Peyer's patch (tissue), 4 donors: ENCODE data around the gene RTF2. TPM values are rescaled to one million over a fixed set of nuclear protein-coding genes. Genes with fewer than 3 reads are reported as not detected.

Experiments
- DNase-seq, 3 donors: peaks; one replicate each; pipeline ENCODE4 v3.0.0-alpha.2; 2017 to 2019
- H3K27ac ChIP-seq, 4 donors: fragments of 200-600 bp; sonication (generic); one replicate each; pipeline ENCODE4 v1.5.1; 2016 to 2019
- H3K27me3 ChIP-seq, 2 donors: fragments of 200-600 bp; sonication (generic); one replicate each; pipeline ENCODE4 v1.5.1; 2019
- H3K36me3 ChIP-seq, 3 donors: fragments of 200-600 bp; sonication (generic); one replicate each; pipeline ENCODE4 v1.5.1; 2016 to 2019
- H3K4me1 ChIP-seq, 4 donors: fragments of 200-600 bp; sonication (generic); one replicate each; pipeline ENCODE4 v1.5.1; 2016 to 2019
- H3K4me3 ChIP-seq, 4 donors: fragments of 200-600 bp; sonication (generic); 1 replicate in 3 of 4; 2 replicates in 1 of 4; pipeline ENCODE4 v1.5.1; 2016 to 2019; ENCODE audit warnings: mild to moderate bottlenecking in 1 of 4
- H3K9me3 ChIP-seq, 4 donors: fragments of 200-600 bp; sonication (generic); one replicate each; pipeline ENCODE4 v1.5.1; 2016 to 2019; ENCODE audit warnings: mild to moderate bottlenecking in 1 of 4
- POLR2A ChIP-seq, 2 donors: fragments of 450-650 bp; IDR thresholded peaks; one replicate each; pipeline ENCODE4 v1.5.1; 2017; ENCODE audit warnings: antibody characterized with exemption in 2 of 2, mild to moderate bottlenecking in 2 of 2, moderate library complexity in 2 of 2
- total RNA-seq, 4 donors: library from RNA; depleted of rRNA; stranded (reverse); fragments of >200 nt; gene quantifications; one replicate each; pipeline ENCODE4 v1.1.0, GENCODE V29; 2016
- TF ChIP-seq, protein P1 (sequence below), 6 experiments: fragments of 450-650 bp in 4 of 6; fragments of 200-600 bp in 2 of 6; sonication (generic) in 1 of 6; IDR thresholded peaks; one replicate each; pipeline ENCODE4 v1.5.1; 2017 to 2019; ENCODE audit warnings: antibody characterized with exemption in 6 of 6, mild to moderate bottlenecking in 3 of 6, moderate library complexity in 1 of 6

Gene RTF2
- total RNA-seq, 4 donors from 2014 or later, result 36.3 to 53.8 (median 48.4) TPM

DNA sequence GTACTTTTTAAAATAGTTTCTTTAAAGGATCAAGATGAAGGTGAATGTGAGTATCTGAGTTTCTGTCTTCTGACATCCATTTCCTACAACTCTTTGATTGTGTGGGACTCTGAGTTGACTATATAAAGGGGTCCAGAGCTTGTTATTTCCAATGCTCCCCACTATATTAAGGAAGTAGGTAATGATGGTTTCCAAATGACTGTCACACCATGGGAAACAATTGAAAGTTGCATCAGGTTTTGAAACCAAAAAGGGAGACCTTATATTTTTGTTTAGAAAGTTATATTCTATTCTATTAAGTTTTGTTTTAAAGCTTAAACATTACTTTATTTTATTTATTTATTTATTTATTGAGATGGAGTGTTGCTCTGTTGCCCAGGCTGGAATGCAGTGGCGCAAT lies 45.2 kb upstream of the RTF2 start:
- TF ChIP-seq, protein P1, sequence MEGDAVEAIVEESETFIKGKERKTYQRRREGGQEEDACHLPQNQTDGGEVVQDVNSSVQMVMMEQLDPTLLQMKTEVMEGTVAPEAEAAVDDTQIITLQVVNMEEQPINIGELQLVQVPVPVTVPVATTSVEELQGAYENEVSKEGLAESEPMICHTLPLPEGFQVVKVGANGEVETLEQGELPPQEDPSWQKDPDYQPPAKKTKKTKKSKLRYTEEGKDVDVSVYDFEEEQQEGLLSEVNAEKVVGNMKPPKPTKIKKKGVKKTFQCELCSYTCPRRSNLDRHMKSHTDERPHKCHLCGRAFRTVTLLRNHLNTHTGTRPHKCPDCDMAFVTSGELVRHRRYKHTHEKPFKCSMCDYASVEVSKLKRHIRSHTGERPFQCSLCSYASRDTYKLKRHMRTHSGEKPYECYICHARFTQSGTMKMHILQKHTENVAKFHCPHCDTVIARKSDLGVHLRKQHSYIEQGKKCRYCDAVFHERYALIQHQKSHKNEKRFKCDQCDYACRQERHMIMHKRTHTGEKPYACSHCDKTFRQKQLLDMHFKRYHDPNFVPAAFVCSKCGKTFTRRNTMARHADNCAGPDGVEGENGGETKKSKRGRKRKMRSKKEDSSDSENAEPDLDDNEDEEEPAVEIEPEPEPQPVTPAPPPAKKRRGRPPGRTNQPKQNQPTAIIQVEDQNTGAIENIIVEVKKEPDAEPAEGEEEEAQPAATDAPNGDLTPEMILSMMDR (IDR thresholded peaks at IDR 0.05), result no peak
- TF ChIP-seq POLR2A (IDR thresholded peaks at IDR 0.05), result no peak
- H3K4me3 ChIP-seq, result no peak overlapping the region
- DNase-seq, result no peak
- H3K4me1 ChIP-seq, result no peaks in the 10 kb centered on the region
- H3K9me3 ChIP-seq, result no peaks in the 10 kb centered on the region
- H3K27ac ChIP-seq, result no peak overlapping the region
- H3K27me3 ChIP-seq, result no peaks in the 10 kb centered on the region
- no peaks in the 10 kb centered on the region for H3K36me3 ChIP-seq

DNA sequence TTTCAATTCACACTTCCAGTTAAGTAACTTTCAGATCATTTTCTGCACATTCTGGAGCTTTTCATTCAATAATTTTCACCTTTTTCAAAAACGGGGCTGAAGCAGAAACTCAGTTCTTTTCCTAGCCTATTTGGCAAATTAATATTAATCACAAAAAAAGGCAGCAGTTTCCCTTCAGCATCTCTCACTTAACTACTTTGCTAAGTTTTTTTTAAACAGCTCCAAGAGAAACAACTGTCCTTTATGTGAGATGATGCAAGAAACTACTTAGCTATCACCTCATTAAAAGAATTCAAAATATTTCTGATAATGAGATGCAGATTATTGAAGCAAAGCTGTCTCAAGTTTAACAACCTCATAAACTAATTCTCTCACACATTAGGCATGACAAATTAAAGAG lies 44.5 kb upstream of the RTF2 start:
- Histone ChIP-seq H3K27me3 (no peaks in the 10 kb centered on the region), H3K4me3 (no peak overlapping the region), H3K27ac (no peak overlapping the region), H3K4me1 (peaks cover 0 to 3% (median 0%) of the 10 kb centered on the region in 4 donors), H3K9me3 (no peaks in the 10 kb centered on the region), H3K36me3 (no peaks in the 10 kb centered on the region)
- no peak for DNase-seq
- TF ChIP-seq, protein P1 (IDR thresholded peaks at IDR 0.05), result no peak
- TF ChIP-seq POLR2A (IDR thresholded peaks at IDR 0.05), result no peak

DNA sequence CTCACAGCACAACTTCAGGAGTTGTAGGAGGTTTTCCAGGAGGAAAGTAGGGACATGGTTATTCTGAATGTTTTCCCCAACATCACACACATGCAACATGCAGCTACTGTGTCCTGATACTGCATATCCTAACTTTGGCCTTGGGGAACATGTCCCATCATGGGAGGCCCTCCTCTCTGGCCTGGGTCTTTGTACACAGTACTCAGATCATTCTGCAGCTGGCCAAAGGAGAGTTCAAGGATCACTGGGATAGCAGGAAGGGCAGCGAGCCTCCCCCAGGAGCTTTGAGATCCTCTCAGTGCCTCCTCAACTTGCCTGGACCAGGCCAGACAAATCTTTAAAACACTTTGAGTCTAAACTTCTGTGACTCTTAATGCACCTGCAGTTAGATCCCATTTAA lies 43.5 kb upstream of the RTF2 start:
- no peak for DNase-seq
- Histone ChIP-seq H3K4me3 (no peak overlapping the region), H3K36me3 (no peaks in the 10 kb centered on the region), H3K4me1 (peaks cover 0 to 5% (median 2%) of the 10 kb centered on the region in 4 donors), H3K9me3 (no peaks in the 10 kb centered on the region), H3K27ac (no peak overlapping the region), H3K27me3 (no peaks in the 10 kb centered on the region)
- TF ChIP-seq POLR2A (IDR thresholded peaks at IDR 0.05), result no peak
- TF ChIP-seq, protein P1 (IDR thresholded peaks at IDR 0.05), result no peak

DNA sequence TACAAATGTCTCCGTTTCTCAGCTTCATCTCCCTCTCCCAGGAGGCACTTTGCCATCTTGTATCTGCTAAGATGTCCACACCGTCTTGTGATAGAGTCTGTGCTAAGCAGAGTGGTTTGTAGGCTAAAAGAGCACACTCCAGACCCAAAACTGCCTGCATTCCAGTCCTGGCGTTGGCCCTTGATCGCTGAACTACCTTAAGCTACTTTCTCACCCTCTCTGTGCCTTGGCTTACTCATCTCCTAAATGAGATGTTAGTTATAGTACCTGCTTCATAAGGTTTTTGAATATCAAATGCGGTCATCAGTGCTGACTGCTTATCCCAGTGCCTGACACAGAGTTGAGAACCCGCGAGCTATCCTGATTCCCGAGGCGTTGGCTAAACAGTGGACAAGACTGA lies 42.4 kb upstream of the RTF2 start:
- no peak for TF ChIP-seq POLR2A (IDR thresholded peaks at IDR 0.05)
- TF ChIP-seq, protein P1 (IDR thresholded peaks at IDR 0.05), result no peak
- Histone ChIP-seq H3K27ac (no peak overlapping the region), H3K27me3 (no peaks in the 10 kb centered on the region), H3K4me1 (peaks cover 0 to 5% (median 2%) of the 10 kb centered on the region in 4 donors), H3K36me3 (no peaks in the 10 kb centered on the region), H3K9me3 (no peaks in the 10 kb centered on the region), H3K4me3 (no peak overlapping the region)
- no peak for DNase-seq

DNA sequence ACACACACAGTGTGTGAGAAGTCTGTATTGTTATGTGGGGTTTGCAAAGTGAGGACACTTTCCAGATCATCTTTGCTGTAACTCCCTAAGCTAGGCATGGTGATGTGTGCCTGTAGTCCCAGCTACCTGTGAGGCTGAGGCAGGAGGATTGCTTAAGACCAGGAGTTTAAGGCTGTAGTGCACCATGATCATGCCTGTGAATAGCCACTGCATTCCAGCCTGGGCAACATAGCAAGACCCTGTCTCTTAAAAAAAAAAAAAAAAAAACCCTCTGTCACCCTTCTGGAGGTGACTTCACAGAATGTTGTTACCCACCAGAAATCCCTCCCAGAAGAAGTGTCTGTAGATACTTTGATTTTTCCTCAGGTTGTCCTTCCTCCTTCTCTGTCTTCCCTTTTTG lies 41.5 kb upstream of the RTF2 start:
- no peak for TF ChIP-seq POLR2A (IDR thresholded peaks at IDR 0.05)
- H3K27me3 ChIP-seq, result no peaks in the 10 kb centered on the region
- no peaks in the 10 kb centered on the region for H3K9me3 ChIP-seq
- peaks cover 0 to 5% (median 2%) of the 10 kb centered on the region in 4 donors for H3K4me1 ChIP-seq
- no peaks in the 10 kb centered on the region for H3K36me3 ChIP-seq
- no peak overlapping the region for H3K27ac ChIP-seq
- H3K4me3 ChIP-seq, result no peak overlapping the region
- no peak for DNase-seq

GRCh38 chr20:56427797-56428196 lies 40.6 kb upstream of the RTF2 start:
- Histone ChIP-seq H3K9me3 (no peaks in the 10 kb centered on the region), H3K27me3 (no peaks in the 10 kb centered on the region), H3K36me3 (no peaks in the 10 kb centered on the region), H3K27ac (no peak overlapping the region), H3K4me1 (peaks cover 0 to 5% (median 2%) of the 10 kb centered on the region in 4 donors), H3K4me3 (no peak overlapping the region)
- no peak for DNase-seq
- TF ChIP-seq, protein P1 (IDR thresholded peaks at IDR 0.05), result no peak
- no peak for TF ChIP-seq POLR2A (IDR thresholded peaks at IDR 0.05)
